NCI-H748 treated with DMSO at 0.1 percent for 48 hours (cell line): ENCODE results near the gene PGGT1B.

Source experiments
- DNase-seq: peaks from one replicate; lab custom pipeline; 2025; lab: John Stamatoyannopoulos, UW

PGGT1B gene

GRCh38 chr5:115180165-115180709 lies 82.4 kb downstream of the PGGT1B start:
- DNase-seq = peak; percentile 67

- DNase-seq = no peak
Measured at GRCh38 chr5:115179394-115180164, 83.1 kb downstream of the PGGT1B start.

GRCh38 chr5:115179030-115179393 lies 83.7 kb downstream of the PGGT1B start:
- DNase-seq = no peak

GRCh38 chr5:115170929-115171510 lies 91.7 kb downstream of the PGGT1B start:
- peak; percentile 16 for DNase-seq

GRCh38 chr5:115170134-115170928 lies 92.3 kb downstream of the PGGT1B start:
- peak; percentile 87 for DNase-seq

GRCh38 chr5:115169487-115170133 lies 93.1 kb downstream of the PGGT1B start, which contains the start of gene TRIM36:
TSS of gene TRIM36 (minus strand) at chr5:115169908. CDS start at chr5:115169634, 274 bp downstream.
- DNase-seq = peak; percentile 92

- peak; percentile 18 for DNase-seq
Measured at GRCh38 chr5:115168829-115169486, 93.7 kb downstream of the PGGT1B start.

GRCh38 chr5:115166744-115167393 lies 95.8 kb downstream of the PGGT1B start:
- no peak for DNase-seq

- DNase-seq = no peak
Measured at GRCh38 chr5:115165790-115166189, 96.9 kb downstream of the PGGT1B start.

GRCh38 chr5:115160975-115161475 lies 101.7 kb downstream of the PGGT1B start:
- peak; percentile 54 for DNase-seq
